Right atrium auricular region (tissue), 2 donors: ENCODE results near the gene CLASRP. TPM values are rescaled to one million over a fixed set of nuclear protein-coding genes. Genes with fewer than 3 reads are reported as not detected.
"Not testable (repeated sequence)": the region's sequence is repeated elsewhere in the genome, so short reads cannot be mapped to it uniquely, and the experiment has no call there.

Experiments used
- DNase-seq: peaks from one replicate; pipeline ENCODE4 v3.0.0-alpha.2; 2019; ENCODE audit warnings: low spot score
- H3K27ac ChIP-seq, 2 donors: fragments of 200-600 bp; sonication (generic); 1 replicate in 1 of 2; 2 replicates in 1 of 2; pipeline ENCODE4 v1.5.1; 2016 to 2019
- H3K27me3 ChIP-seq, 2 donors: fragments of 200-600 bp; sonication (generic); one replicate each; pipeline versions ENCODE4 v1.5.1 to v1.6.0; 2017 to 2019
- H3K36me3 ChIP-seq: fragments of 200-600 bp; sonication (generic); one replicate; pipeline ENCODE4 v1.5.1; 2016
- H3K4me1 ChIP-seq, 2 donors: fragments of 200-600 bp; sonication (generic); one replicate each; pipeline versions ENCODE4 v1.5.1 to v1.6.0; 2017 to 2019
- H3K4me3 ChIP-seq, 2 donors: fragments of 200-600 bp; sonication (generic); 1 replicate in 1 of 2; 2 replicates in 1 of 2; pipeline ENCODE4 v1.5.1; 2017 to 2019; ENCODE audit warnings: mild to moderate bottlenecking in 1 of 2, moderate library complexity in 1 of 2
- H3K9me3 ChIP-seq, 2 donors: fragments of 200-600 bp; sonication (generic); one replicate each; pipeline ENCODE4 v1.5.1; 2019
- total RNA-seq, 2 donors: library from RNA; depleted of rRNA; stranded (reverse); fragments of >200 nt; gene quantifications; one replicate each; pipeline ENCODE4 v1.1.0, GENCODE V29; 2016
- TF ChIP-seq, protein P1 (sequence below), 2 donors: fragments of 200-600 bp; sonication (generic); IDR thresholded peaks; one replicate each; pipeline ENCODE4 v1.5.1; 2019; ENCODE audit warnings: antibody characterized with exemption in 2 of 2

Gene CLASRP
- total RNA-seq, 2 donors from 2014 or later = 29.6 to 31.3 TPM

DNA sequence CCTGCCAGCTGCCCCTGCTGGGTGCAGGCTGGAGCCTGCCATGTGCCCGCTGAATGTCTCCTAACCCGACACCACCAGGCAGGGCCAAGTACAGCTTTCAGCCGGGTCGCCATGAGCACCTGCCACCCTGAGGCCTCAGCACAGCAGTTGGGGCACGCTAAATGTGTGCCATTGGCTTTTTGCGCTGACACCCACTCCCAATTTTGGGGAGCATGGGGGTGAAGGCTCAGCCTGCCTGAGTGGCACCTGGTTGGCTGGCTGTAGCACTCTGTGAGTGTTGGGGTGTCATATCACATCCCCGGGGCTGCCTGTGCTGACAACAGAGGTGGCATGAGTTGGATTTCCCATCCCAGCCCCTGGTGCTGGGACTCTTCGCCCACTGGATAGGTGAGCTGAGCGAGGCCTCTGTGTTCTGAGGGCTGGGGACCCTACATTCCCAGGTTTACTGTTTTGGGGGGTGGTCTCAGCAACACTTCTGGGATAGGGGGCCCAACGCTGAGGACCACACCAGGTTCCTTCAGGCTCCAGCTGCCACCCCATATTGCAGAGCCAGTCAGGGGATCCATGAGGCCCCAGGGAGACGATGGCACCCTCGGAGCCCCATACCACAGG is 44.8 kb upstream of the CLASRP start:
- no peaks in the 10 kb centered on the region for H3K27me3 ChIP-seq
- H3K4me3 ChIP-seq = no peak overlapping the region
- TF ChIP-seq, protein P1, sequence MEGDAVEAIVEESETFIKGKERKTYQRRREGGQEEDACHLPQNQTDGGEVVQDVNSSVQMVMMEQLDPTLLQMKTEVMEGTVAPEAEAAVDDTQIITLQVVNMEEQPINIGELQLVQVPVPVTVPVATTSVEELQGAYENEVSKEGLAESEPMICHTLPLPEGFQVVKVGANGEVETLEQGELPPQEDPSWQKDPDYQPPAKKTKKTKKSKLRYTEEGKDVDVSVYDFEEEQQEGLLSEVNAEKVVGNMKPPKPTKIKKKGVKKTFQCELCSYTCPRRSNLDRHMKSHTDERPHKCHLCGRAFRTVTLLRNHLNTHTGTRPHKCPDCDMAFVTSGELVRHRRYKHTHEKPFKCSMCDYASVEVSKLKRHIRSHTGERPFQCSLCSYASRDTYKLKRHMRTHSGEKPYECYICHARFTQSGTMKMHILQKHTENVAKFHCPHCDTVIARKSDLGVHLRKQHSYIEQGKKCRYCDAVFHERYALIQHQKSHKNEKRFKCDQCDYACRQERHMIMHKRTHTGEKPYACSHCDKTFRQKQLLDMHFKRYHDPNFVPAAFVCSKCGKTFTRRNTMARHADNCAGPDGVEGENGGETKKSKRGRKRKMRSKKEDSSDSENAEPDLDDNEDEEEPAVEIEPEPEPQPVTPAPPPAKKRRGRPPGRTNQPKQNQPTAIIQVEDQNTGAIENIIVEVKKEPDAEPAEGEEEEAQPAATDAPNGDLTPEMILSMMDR (IDR thresholded peaks at IDR 0.05) = no peak
- DNase-seq = no peak
- peaks cover 32% of the 10 kb centered on the region for H3K36me3 ChIP-seq
- no peaks in the 10 kb centered on the region for H3K4me1 ChIP-seq
- no peak overlapping the region for H3K27ac ChIP-seq
- H3K9me3 ChIP-seq = no peaks in the 10 kb centered on the region

- H3K27ac ChIP-seq = no peak overlapping the region
- no peak overlapping the region for H3K4me3 ChIP-seq
- no peaks in the 10 kb centered on the region for H3K27me3 ChIP-seq
- peaks cover 1% of the 10 kb centered on the region for H3K36me3 ChIP-seq
- DNase-seq = no peak
- peaks cover 0 to 14% of the 10 kb centered on the region in 2 donors for H3K4me1 ChIP-seq
- no peaks in the 10 kb centered on the region for H3K9me3 ChIP-seq
- TF ChIP-seq, protein P1 (IDR thresholded peaks at IDR 0.05) = no peak
Measured at GRCh38 chr19:44998025-44998424, 40.8 kb upstream of the CLASRP start.

- DNase-seq, H3K36me3 ChIP-seq, H3K27me3 ChIP-seq, H3K9me3 ChIP-seq, H3K4me3 ChIP-seq, H3K27ac ChIP-seq: not testable (repeated sequence)
- peaks cover 0 to 14% of the 10 kb centered on the region in 2 donors for H3K4me1 ChIP-seq
Measured at GRCh38 chr19:44999131-44999925, 39.5 kb upstream of the CLASRP start.

DNA sequence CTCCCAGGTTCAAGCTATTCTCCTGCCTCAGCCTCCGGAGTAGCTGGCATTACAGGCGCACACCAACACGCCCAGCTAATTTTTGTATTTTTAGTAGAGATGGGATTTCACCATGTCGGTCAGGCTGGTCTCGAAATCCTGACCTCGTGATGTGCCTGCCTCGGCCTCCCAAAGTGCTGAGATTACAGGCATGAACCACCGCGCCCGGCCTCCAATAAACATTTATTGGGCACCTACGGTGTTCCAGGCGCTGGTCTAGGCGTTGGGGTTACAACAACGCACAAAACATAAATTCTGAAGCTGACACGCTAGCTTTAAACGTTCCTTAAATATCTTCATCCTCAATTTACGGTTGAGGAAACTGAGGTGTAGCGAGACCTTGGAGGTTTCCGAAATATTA is 38.2 kb upstream of the CLASRP start:
- Histone ChIP-seq H3K4me1 (peaks cover 0 to 14% of the 10 kb centered on the region in 2 donors), H3K27ac (peak overlapping the region; percentile 65 to 69), H3K4me3 (peak overlapping the region; percentile 72 to 88)
- H3K27me3 ChIP-seq, DNase-seq, H3K9me3 ChIP-seq, H3K36me3 ChIP-seq: not testable (repeated sequence)

GRCh38 chr19:45001087-45001739 is 37.6 kb upstream of the CLASRP start, which contains the start of gene RELB:
Gene RELB, plus strand, starts transcription at chr19:45001464. Its CDS starts 116 bp downstream, at chr19:45001580.
- no peaks in the 10 kb centered on the region for H3K27me3 ChIP-seq
- peaks cover 0 to 14% of the 10 kb centered on the region in 2 donors for H3K4me1 ChIP-seq
- H3K9me3 ChIP-seq = no peaks in the 10 kb centered on the region
- no peaks in the 10 kb centered on the region for H3K36me3 ChIP-seq
- TF ChIP-seq, protein P1 (IDR thresholded peaks at IDR 0.05) = no peak
- H3K27ac ChIP-seq = peak within 1 kb of the TSS; percentile 98 to 99
- peak within 1 kb of the TSS; percentile 72 to 88 for H3K4me3 ChIP-seq
- DNase-seq = peak; percentile 93

DNA sequence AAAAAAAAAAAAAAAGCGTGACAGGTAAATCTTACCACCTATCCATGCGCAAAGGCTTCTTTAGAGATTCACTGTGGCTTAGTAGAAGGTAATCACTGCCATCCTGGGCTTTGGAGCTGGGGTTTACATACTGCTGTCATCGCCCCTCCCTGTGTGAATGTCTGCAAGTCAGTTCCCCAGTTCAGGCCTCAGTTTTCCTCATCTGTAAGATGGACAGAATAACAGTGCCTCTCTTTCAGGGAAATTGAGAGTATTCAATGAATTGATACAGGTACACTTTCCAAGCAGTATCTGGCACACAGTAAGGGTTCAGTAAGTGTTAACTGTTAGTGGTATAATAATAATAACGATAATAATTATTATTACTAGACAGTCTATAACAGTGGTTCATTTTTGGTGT is 35.4 kb upstream of the CLASRP start:
- Histone ChIP-seq H3K4me1 (peaks cover 0 to 14% of the 10 kb centered on the region in 2 donors), H3K27me3 (no peaks in the 10 kb centered on the region), H3K27ac (no peak overlapping the region), H3K9me3 (no peaks in the 10 kb centered on the region), H3K36me3 (no peaks in the 10 kb centered on the region), H3K4me3 (no peak overlapping the region)
- TF ChIP-seq, protein P1 (IDR thresholded peaks at IDR 0.05) = no peak
- no peak for DNase-seq
